ENCODE measurements around the gene ANKRD34B.

GRCh38 chr5:80507663-80508062 lies 62.4 kb downstream of the ANKRD34B start:
- no peak for TF ChIP-seq CTCF (IDR thresholded peaks at IDR 0.05; ENCODE audit: borderline replicate concordance, extremely low read depth, low read length, poor library complexity, severe bottlenecking)
- no peak for TF ChIP-seq EZH2 (IDR thresholded peaks at IDR 0.05; ENCODE audit: borderline replicate concordance, low read depth, low read length, severe bottlenecking)

Measured in DND-41 (cell line).